ENCODE measurements around the gene DIS3L2.
"Not testable (repeated sequence)": the region's sequence is repeated elsewhere in the genome, so short reads cannot be mapped to it uniquely, and the experiment has no call there.

DIS3L2 gene

DNA sequence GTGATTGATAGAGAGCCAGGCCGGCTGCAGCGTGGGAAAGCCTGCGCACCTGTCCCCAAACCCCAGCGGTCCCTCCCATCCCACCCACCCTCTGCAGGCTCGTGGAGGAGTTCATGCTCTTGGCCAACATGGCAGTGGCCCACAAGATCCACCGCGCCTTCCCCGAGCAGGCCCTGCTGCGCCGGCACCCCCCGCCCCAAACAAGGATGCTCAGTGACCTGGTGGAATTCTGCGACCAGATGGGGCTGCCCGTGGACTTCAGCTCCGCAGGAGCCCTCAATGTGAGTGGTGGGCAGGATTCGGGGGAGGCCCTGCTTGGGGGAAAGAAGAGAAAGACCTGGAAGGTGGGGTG, 368.2 kb downstream of the DIS3L2 start:
- no peak overlapping the region for H3K4me3 ChIP-seq (ENCODE audit: low read length, poor library complexity, severe bottlenecking)
- no peaks in the 10 kb centered on the region for H3K9me3 ChIP-seq (ENCODE audit: insufficient read depth, low read depth, low read length)
- H3K9me2 ChIP-seq (replicated peaks; ENCODE audit: low read depth, low read length) = no peaks in the 10 kb centered on the region
- no peak for TF ChIP-seq EZH2phosphoT487 (IDR thresholded peaks at IDR 0.05; ENCODE audit: borderline replicate concordance)
- TF ChIP-seq CTCF (conservative IDR thresholded peaks at IDR 0.05; ENCODE audit: low read length) = no peak
- H2AFZ ChIP-seq (ENCODE audit: low read length) = no peak overlapping the region
- no peaks in the 10 kb centered on the region for H3K79me2 ChIP-seq (ENCODE audit: insufficient read depth, low read length)
- no peak overlapping the region for H3K9ac ChIP-seq (ENCODE audit: low read depth, low read length, poor library complexity, severe bottlenecking)
- H3K27me3 ChIP-seq (ENCODE audit: insufficient read depth, low read length, poor library complexity, severe bottlenecking) = no peaks in the 10 kb centered on the region
- no peaks in the 10 kb centered on the region for H3F3A ChIP-seq (ENCODE audit: low read depth)
- no peaks in the 10 kb centered on the region for H3K36me3 ChIP-seq (ENCODE audit: insufficient read depth, low read length)
- H4K20me1 ChIP-seq (ENCODE audit: insufficient read depth, low read length, poor library complexity, severe bottlenecking) = peaks cover 3% of the 10 kb centered on the region
- peaks cover 4% of the 10 kb centered on the region for H3K4me1 ChIP-seq (ENCODE audit: insufficient read depth, low read length, poor library complexity, severe bottlenecking)
- H3K4me2 ChIP-seq (ENCODE audit: low read depth, low read length, poor library complexity, severe bottlenecking) = no peak overlapping the region

DNA sequence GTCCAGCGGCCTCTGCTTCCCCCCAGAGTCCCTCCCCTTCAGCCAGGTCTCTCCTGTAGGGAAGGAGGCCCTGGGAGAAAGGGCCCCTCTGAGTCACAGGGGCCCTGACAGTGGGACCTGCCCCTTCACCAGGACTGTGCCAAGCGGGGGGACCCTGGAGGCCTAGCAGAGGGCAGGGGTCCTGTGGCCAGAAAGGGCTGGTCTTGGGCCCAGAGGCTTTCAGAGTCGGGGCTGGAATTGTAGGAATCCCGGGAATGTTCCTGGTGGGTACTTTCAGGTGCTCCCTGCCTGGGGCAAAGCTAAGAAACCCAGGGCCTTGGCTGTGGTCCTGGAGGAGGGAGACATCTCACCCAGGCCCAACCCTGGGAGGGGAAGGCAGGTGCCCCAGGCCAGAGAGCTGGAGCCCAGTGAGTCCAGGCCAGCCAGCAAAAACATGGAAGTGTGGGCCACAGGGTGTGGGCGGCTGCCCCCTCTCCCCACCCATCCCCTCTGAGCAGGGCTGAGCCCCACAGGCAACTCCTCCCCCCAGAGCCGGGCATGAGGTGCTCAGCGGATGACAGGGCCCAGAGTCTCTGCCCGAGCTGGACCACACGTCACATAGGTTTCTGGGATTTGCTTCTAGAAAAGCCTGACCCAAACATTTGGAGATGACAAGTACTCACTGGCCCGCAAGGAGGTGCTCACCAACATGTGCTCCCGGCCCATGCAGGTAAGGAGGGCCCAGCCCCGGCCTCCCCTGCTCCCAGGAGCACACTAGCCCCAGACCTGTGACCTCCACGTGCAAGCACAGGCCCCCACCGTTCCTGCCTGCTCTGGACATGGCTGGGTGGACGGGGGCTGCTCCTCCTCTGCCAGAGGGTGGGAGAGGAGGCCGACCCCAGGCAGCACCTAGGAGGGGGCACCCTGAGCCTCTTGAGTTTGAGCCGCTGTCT, 368.8 kb downstream of the DIS3L2 start:
- Histone ChIP-seq H3K4me3 (ENCODE audit: low read length, poor library complexity, severe bottlenecking) (no peak overlapping the region), H3K9ac (ENCODE audit: low read depth, low read length, poor library complexity, severe bottlenecking) (no peak overlapping the region), H3K36me3 (ENCODE audit: insufficient read depth, low read length) (no peaks in the 10 kb centered on the region), H3K79me2 (ENCODE audit: insufficient read depth, low read length) (no peaks in the 10 kb centered on the region), H4K20me1 (ENCODE audit: insufficient read depth, low read length, poor library complexity, severe bottlenecking) (peaks cover 3% of the 10 kb centered on the region), H3K27me3 (ENCODE audit: insufficient read depth, low read length, poor library complexity, severe bottlenecking) (no peaks in the 10 kb centered on the region), H2AFZ (ENCODE audit: low read length) (no peak overlapping the region), H3K9me2 (replicated peaks; ENCODE audit: low read depth, low read length) (no peaks in the 10 kb centered on the region), H3K4me2 (ENCODE audit: low read depth, low read length, poor library complexity, severe bottlenecking) (no peak overlapping the region), H3K4me1 (ENCODE audit: insufficient read depth, low read length, poor library complexity, severe bottlenecking) (peaks cover 4% of the 10 kb centered on the region), H3K9me3 (ENCODE audit: insufficient read depth, low read depth, low read length) (no peaks in the 10 kb centered on the region), H3F3A (ENCODE audit: low read depth) (no peaks in the 10 kb centered on the region)
- TF ChIP-seq CTCF (conservative IDR thresholded peaks at IDR 0.05; ENCODE audit: low read length) (no peak), EZH2phosphoT487 (IDR thresholded peaks at IDR 0.05; ENCODE audit: borderline replicate concordance) (no peak)

DNA sequence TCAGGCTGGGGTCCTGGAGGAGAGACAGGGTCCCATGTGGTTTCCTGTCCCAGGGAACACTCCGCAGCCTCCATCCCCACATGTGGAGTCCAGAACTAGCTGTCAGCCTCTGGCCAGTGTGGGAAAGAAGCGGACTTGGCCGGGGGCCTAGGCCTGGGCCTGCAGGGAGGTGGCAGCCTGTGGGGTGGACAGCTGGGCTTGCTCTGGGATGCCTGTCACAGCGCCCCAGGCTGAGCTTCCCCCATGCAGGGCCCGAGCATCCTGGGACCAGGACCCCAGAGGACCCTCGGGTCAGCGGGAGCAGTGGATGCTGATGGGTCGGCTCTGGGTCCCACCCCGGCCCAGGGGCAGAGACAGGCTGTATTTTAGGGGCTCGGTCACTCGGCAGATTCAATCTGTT, 369.5 kb downstream of the DIS3L2 start:
- not testable (repeated sequence) for H3K27me3 ChIP-seq (ENCODE audit: insufficient read depth, low read length, poor library complexity, severe bottlenecking); H3K4me1 ChIP-seq (ENCODE audit: insufficient read depth, low read length, poor library complexity, severe bottlenecking); H3K9me2 ChIP-seq (replicated peaks; ENCODE audit: low read depth, low read length); H3K9ac ChIP-seq (ENCODE audit: low read depth, low read length, poor library complexity, severe bottlenecking); H3K79me2 ChIP-seq (ENCODE audit: insufficient read depth, low read length); H4K20me1 ChIP-seq (ENCODE audit: insufficient read depth, low read length, poor library complexity, severe bottlenecking); H3K9me3 ChIP-seq (ENCODE audit: insufficient read depth, low read depth, low read length); H3K36me3 ChIP-seq (ENCODE audit: insufficient read depth, low read length); H3K4me2 ChIP-seq (ENCODE audit: low read depth, low read length, poor library complexity, severe bottlenecking); H2AFZ ChIP-seq (ENCODE audit: low read length); H3F3A ChIP-seq (ENCODE audit: low read depth); H3K4me3 ChIP-seq (ENCODE audit: low read length, poor library complexity, severe bottlenecking)

DNA sequence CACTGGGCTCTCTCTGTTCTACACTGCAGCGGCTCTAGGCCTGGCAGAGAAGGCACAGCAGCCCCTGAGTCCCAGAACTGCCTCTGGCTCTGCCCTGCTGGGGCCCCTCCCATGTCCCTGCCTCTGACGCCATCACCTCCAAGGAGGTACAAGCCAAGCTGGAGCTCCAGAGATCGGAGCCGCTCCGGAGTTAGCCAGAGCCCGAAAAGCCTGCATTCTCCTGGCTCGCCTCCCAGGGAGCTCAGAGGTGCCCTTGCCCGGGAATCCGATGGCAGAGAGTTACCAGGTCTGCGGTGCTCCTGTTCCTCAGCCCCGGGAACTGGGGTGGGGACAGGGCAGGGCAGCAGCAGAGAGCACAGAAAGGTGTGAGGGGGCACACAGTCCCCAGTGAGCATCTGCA, 370.1 kb downstream of the DIS3L2 start:
- H4K20me1 ChIP-seq (ENCODE audit: insufficient read depth, low read length, poor library complexity, severe bottlenecking); H3K4me2 ChIP-seq (ENCODE audit: low read depth, low read length, poor library complexity, severe bottlenecking); H3K9me3 ChIP-seq (ENCODE audit: insufficient read depth, low read depth, low read length); H3K79me2 ChIP-seq (ENCODE audit: insufficient read depth, low read length); H3K9ac ChIP-seq (ENCODE audit: low read depth, low read length, poor library complexity, severe bottlenecking); H3K4me3 ChIP-seq (ENCODE audit: low read length, poor library complexity, severe bottlenecking); H3K36me3 ChIP-seq (ENCODE audit: insufficient read depth, low read length); H3F3A ChIP-seq (ENCODE audit: low read depth); H3K27me3 ChIP-seq (ENCODE audit: insufficient read depth, low read length, poor library complexity, severe bottlenecking); H3K4me1 ChIP-seq (ENCODE audit: insufficient read depth, low read length, poor library complexity, severe bottlenecking); H3K9me2 ChIP-seq (replicated peaks; ENCODE audit: low read depth, low read length); H2AFZ ChIP-seq (ENCODE audit: low read length): not testable (repeated sequence)

DNA sequence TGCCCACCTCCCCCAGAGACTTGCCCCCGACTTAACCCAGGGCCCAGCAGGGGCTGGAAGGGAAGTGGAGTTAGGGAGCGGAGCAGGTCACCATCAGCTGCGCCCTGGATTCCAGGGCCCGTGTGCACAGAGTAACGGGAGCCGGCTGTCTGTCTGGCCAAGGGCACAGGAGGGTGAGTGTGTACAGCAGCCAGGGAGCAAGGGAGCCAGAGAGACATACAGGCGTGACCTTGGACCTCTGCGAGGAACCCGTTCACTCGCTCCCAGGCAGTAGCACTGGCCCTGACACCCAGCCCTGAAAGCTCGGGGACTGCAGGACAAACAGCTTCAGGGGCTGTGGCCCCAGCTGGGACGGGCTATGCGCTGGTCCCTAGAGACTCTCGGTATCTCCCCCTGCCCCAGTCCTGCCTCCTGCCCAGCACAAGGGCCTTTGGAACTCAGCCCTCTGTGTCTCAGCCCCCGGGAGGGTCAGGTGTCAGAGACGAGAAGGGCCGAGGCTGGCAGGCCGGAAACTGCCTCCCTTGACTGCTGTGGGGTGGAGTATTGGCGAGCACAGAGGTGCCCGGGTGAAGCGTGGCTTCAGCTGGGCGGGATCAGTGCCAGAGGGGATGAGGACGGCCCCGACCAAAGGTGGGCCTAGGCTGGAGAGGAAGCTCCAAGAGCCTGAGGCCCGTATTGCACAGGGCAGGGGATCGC, 370.9 kb downstream of the DIS3L2 start:
- H3K27me3 ChIP-seq (ENCODE audit: insufficient read depth, low read length, poor library complexity, severe bottlenecking); H3K79me2 ChIP-seq (ENCODE audit: insufficient read depth, low read length); H3K4me2 ChIP-seq (ENCODE audit: low read depth, low read length, poor library complexity, severe bottlenecking); H3K36me3 ChIP-seq (ENCODE audit: insufficient read depth, low read length); H2AFZ ChIP-seq (ENCODE audit: low read length); H3F3A ChIP-seq (ENCODE audit: low read depth); H4K20me1 ChIP-seq (ENCODE audit: insufficient read depth, low read length, poor library complexity, severe bottlenecking); H3K9me2 ChIP-seq (replicated peaks; ENCODE audit: low read depth, low read length); H3K9me3 ChIP-seq (ENCODE audit: insufficient read depth, low read depth, low read length); H3K4me1 ChIP-seq (ENCODE audit: insufficient read depth, low read length, poor library complexity, severe bottlenecking); H3K9ac ChIP-seq (ENCODE audit: low read depth, low read length, poor library complexity, severe bottlenecking); H3K4me3 ChIP-seq (ENCODE audit: low read length, poor library complexity, severe bottlenecking): not testable (repeated sequence)
